ENCODE results near the gene AFAP1L1. TPM values are rescaled to one million over a fixed set of nuclear protein-coding genes. Genes with fewer than 3 reads are reported as not detected.

The AFAP1L1 gene
- total and polyA plus RNA-seq, 7 experiments from 2014 or later: 0.08 to 1.1 (median 0.49) TPM; not detected in 2

DNA sequence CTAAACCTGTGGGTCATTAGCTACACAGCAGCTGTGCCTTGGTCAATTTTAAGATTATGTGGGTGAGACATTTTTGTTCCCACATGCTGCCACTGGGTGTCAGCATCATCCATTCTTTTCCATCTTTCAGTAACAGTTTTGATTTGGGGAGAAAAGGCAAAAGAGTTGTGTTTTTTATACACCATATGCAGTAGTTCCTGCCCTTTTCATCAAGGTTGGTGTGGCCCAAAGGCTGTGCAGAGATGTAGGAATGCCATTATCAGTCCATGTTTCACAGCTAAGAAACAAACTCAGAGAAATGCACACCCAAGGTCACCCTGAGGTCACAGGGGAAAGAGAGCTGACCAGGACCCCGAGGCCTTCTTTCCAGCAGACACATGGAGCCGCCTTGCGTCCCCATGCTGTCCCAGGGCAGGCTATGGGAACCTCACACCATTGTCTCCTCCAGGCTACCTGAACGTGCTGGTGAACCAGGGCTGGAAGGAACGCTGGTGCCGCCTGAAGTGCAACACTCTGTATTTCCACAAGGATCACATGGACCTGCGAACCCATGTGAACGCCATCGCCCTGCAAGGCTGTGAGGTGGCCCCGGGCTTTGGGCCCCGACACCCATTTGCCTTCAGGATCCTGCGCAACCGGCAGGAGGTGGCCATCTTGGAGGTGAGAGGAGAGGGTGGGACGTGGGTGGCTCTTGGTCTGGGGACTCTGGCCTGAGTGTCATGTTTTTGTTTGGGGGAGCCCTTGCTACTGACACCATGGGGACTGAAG, 45.8 kb downstream of the AFAP1L1 start:
- ATAC-seq: peak; percentile 77

DNA sequence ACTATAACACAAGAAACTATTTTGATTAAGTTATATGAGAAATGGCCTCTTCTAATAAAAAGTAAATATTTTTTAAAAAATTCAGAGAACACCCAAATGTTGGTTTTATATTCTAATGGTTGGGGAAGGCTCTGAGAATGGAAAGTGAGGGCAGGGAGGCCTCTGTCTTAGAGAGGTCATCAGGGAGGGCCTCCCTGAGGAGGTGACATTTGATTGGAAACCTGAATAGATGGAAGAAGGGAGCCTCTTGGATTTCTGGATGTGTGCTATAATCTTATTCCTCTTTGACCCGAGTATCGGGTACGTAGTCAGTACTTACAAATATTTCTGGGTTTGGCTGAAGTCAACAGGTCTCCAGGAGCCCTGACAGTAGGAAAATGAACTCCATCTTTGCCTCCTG, 47.5 kb downstream of the AFAP1L1 start:
- no peak for DNase-seq
- no peaks in the 10 kb centered on the region for H3K27me3 ChIP-seq (ENCODE audit: control insufficient read depth in 2 of 2, insufficient read depth in 2 of 2, low read length in 2 of 2)

More for the DNA sequence above, 45.8 kb downstream of the AFAP1L1 start:
- H3K36me3 Mint-ChIP-seq: peaks cover 0 to 4% (median 0%) of the 10 kb centered on the region in 5 donors
- H3K9me3 ChIP-seq (ENCODE audit: control insufficient read depth in 2 of 3, low read length in 3 of 3): no peaks in the 10 kb centered on the region
- POLR2A ChIA-PET: interaction anchor here (0.6 to 1.5 kb wide), 5 partner anchors 15 to 55 kb away, joined by 3 to 5 read pairs (median 3); no protein-coding TSS in a partner anchor
- H3K4me1 ChIP-seq (ENCODE audit: control insufficient read depth in 2 of 2, insufficient read depth in 2 of 2, low read length in 2 of 2): peaks cover 0 to 3% of the 10 kb centered on the region in 2 donors
- no peaks in the 10 kb centered on the region for H3K9me3 Mint-ChIP-seq
- no peaks in the 10 kb centered on the region for H3K27me3 ChIP-seq (ENCODE audit: control insufficient read depth in 2 of 2, insufficient read depth in 2 of 2, low read length in 2 of 2)
- intact Hi-C loops (cut with micrococcal nuclease): loop anchor here (1.0 to 5.0 kb wide), 7 partner anchors 28 to 247 kb away; partner anchors contain the start of gene GRPEL2 (in 1 of the 2)
- H3K4me3 Mint-ChIP-seq: no peak overlapping the region
- H3K27ac Mint-ChIP-seq: peak overlapping the region in 1 of 9 donors; percentile 4
- H3K4me3 ChIP-seq (ENCODE audit: low read length): no peak overlapping the region
- H3K27ac ChIP-seq (ENCODE audit: low read depth, low read length): no peak overlapping the region
- no peaks in the 10 kb centered on the region for H3K27me3 Mint-ChIP-seq
- DNase-seq: peak in 7 of 9 donors; percentile 18 to 66 (median 57)
- CTCF ChIA-PET: interaction anchor here (0.7 to 9.8 kb wide), 19 partner anchors 10 to 247 kb away, joined by 3 to 147 read pairs (median 4); partner anchors contain the start of gene PCYOX1L
- H3K36me3 ChIP-seq (ENCODE audit: control insufficient read depth in 2 of 3, insufficient read depth in 3 of 3, low read length in 3 of 3): no peaks in the 10 kb centered on the region
- peaks cover 0 to 5% (median 4%) of the 10 kb centered on the region in 7 donors for H3K4me1 Mint-ChIP-seq

DNA sequence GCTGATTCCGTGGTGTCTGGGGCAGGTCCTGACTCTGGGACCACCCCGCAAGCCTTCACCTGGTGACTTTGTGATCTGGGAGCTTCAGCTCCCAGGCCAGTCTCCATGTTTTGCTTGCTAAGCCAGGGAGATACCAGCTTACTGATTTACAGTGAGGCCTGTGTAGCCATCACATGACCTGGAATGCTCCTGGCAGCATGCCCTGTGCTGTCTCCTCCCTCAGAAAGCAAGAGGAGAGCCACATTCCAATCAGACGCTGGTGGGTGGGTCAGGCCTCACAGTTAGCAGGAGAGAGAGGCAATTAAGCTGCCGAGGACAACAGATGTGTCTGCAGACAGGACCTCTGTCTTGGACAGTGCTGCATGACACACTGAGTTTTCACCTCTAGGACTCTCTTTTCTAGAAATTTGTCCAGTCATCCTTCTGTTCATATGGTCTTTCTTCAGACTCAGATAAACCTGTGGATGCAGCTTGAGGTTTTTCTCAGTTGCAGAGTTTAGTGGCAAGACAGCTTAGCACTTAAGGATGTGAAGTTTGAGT, 49.2 kb downstream of the AFAP1L1 start:
- H3K9me3 Mint-ChIP-seq: peaks cover 0 to 5% (median 0%) of the 10 kb centered on the region in 11 donors
- POLR2A ChIA-PET: interaction anchor here (0.9 to 1.8 kb wide), 4 partner anchors 12 to 48 kb away, joined by 3 to 7 read pairs (median 4); partner anchors contain the start of genes GRPEL2 and PCYOX1L
- ATAC-seq (no peak), DNase-seq (no peak)
- peaks cover 0 to 3% of the 10 kb centered on the region in 2 donors for H3K4me1 ChIP-seq (ENCODE audit: control insufficient read depth in 2 of 2, insufficient read depth in 2 of 2, low read length in 2 of 2)
- H3K9me3 ChIP-seq (ENCODE audit: control insufficient read depth in 2 of 3, low read length in 3 of 3): no peaks in the 10 kb centered on the region
- no peak overlapping the region for H3K4me3 Mint-ChIP-seq
- H3K27ac Mint-ChIP-seq: no peak overlapping the region
- intact Hi-C loops (cut with micrococcal nuclease): no loop called here
- H3K4me3 ChIP-seq (ENCODE audit: low read length): no peak overlapping the region
- H3K27me3 ChIP-seq (ENCODE audit: control insufficient read depth in 2 of 2, insufficient read depth in 2 of 2, low read length in 2 of 2): no peaks in the 10 kb centered on the region
- H3K4me1 Mint-ChIP-seq: peaks cover 0 to 5% (median 4%) of the 10 kb centered on the region in 7 donors
- H3K27me3 Mint-ChIP-seq: no peaks in the 10 kb centered on the region
- no peak overlapping the region for H3K27ac ChIP-seq (ENCODE audit: low read depth, low read length)
- CTCF ChIA-PET: interaction anchor here (0.6 to 9.8 kb wide), 5 partner anchors 11 to 61 kb away, joined by 3 to 147 read pairs (median 5); no protein-coding TSS in a partner anchor
- H3K36me3 ChIP-seq (ENCODE audit: control insufficient read depth in 2 of 3, insufficient read depth in 3 of 3, low read length in 3 of 3): no peaks in the 10 kb centered on the region
- H3K36me3 Mint-ChIP-seq: peaks cover 0 to 18% (median 7%) of the 10 kb centered on the region in 5 donors

More for the DNA sequence above, 47.5 kb downstream of the AFAP1L1 start:
- ChIA-PET POLR2A (no interaction called here), CTCF (interaction anchor here (0.6 to 9.8 kb wide), 7 partner anchors 10 to 63 kb away, joined by 3 to 147 read pairs (median 4); no protein-coding TSS in a partner anchor)
- Mint-ChIP-seq H3K27me3 (no peaks in the 10 kb centered on the region), H3K9me3 (no peaks in the 10 kb centered on the region), H3K4me3 (no peak overlapping the region), H3K27ac (no peak overlapping the region), H3K4me1 (peaks cover 0 to 5% (median 4%) of the 10 kb centered on the region in 7 donors), H3K36me3 (peaks cover 0 to 11% (median 0%) of the 10 kb centered on the region in 5 donors)
- Histone ChIP-seq H3K36me3 (ENCODE audit: control insufficient read depth in 2 of 3, insufficient read depth in 3 of 3, low read length in 3 of 3) (no peaks in the 10 kb centered on the region), H3K4me3 (ENCODE audit: low read length) (no peak overlapping the region), H3K9me3 (ENCODE audit: control insufficient read depth in 2 of 3, low read length in 3 of 3) (no peaks in the 10 kb centered on the region), H3K27ac (ENCODE audit: low read depth, low read length) (no peak overlapping the region), H3K4me1 (ENCODE audit: control insufficient read depth in 2 of 2, insufficient read depth in 2 of 2, low read length in 2 of 2) (peaks cover 0 to 3% of the 10 kb centered on the region in 2 donors)
- intact Hi-C loops (cut with micrococcal nuclease): loop anchor here in 1 of 2 donors (5.0 kb wide), 1 partner anchor 243 kb away; no protein-coding TSS in a partner anchor
- no peak for ATAC-seq

DNA sequence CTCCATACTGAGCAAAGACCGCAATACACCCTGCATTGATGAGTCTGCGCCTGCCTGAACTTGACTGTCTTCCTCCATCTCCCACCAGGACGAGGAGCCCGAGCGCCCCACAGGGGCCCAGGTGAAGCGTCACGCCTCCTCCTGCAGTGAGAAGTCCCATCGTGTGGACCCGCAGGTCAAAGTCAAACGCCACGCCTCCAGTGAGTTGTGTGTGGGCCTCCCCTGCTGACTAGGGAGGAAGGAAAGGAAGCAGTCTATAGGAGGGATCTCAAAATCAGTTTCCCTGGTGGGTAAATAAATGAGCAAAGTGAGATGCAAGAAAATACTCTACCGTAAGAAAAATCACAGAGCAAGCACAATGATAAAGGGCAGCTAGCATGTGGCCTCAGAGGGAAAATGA, 50.9 kb downstream of the AFAP1L1 start:
- Mint-ChIP-seq H3K9me3 (peaks cover 0 to 7% (median 0%) of the 10 kb centered on the region in 11 donors), H3K4me1 (peaks cover 0 to 4% (median 0%) of the 10 kb centered on the region in 7 donors), H3K27ac (no peak overlapping the region), H3K4me3 (no peak overlapping the region), H3K36me3 (peaks cover 0 to 23% (median 7%) of the 10 kb centered on the region in 5 donors), H3K27me3 (no peaks in the 10 kb centered on the region)
- H3K9me3 ChIP-seq (ENCODE audit: control insufficient read depth in 2 of 3, low read length in 3 of 3): no peaks in the 10 kb centered on the region
- H3K27me3 ChIP-seq (ENCODE audit: control insufficient read depth in 2 of 2, insufficient read depth in 2 of 2, low read length in 2 of 2): no peaks in the 10 kb centered on the region
- POLR2A ChIA-PET: interaction anchor here (2.0 kb wide), 1 partner anchor 229 kb away, joined by 6 read pairs; the partner anchor contains the start of gene CSNK1A1
- no peaks in the 10 kb centered on the region for H3K36me3 ChIP-seq (ENCODE audit: control insufficient read depth in 2 of 3, insufficient read depth in 3 of 3, low read length in 3 of 3)
- DNase-seq: no peak
- CTCF ChIA-PET: interaction anchor here (0.5 to 3.5 kb wide), 3 partner anchors 31 to 844 kb away, joined by 3 to 18 read pairs (median 3); partner anchors contain the start of gene CDX1
- no peak overlapping the region for H3K27ac ChIP-seq (ENCODE audit: low read depth, low read length)
- no peak overlapping the region for H3K4me3 ChIP-seq (ENCODE audit: low read length)
- intact Hi-C loops (cut with micrococcal nuclease): no loop called here
- H3K4me1 ChIP-seq (ENCODE audit: control insufficient read depth in 2 of 2, insufficient read depth in 2 of 2, low read length in 2 of 2): peaks cover 0 to under 1% of the 10 kb centered on the region in 2 donors
- no peak for ATAC-seq

DNA sequence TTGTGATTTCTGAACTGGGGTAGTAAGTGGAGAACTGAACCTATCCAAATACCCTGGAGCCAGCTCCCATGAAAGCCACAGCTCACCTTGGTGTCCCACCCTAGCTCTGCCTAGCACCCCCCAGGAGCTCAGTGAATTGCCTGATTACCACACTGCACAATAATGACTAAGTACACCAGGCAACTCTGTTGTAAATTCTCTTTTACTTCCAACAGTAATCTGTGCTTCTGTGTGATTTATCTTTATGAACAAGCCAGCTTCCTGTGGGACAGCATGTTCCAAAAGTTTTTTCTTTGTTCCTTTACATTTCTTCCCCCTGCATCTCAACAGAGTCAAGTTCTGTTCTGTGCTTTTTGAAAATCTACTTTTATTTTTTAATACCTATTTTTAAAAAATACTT, 51.6 kb downstream of the AFAP1L1 start:
- Mint-ChIP-seq H3K27ac (no peak overlapping the region), H3K4me3 (no peak overlapping the region), H3K9me3 (peaks cover 0 to 7% (median 0%) of the 10 kb centered on the region in 11 donors), H3K36me3 (peaks cover 0 to 23% (median 7%) of the 10 kb centered on the region in 5 donors), H3K27me3 (no peaks in the 10 kb centered on the region), H3K4me1 (peaks cover 0 to 4% (median 0%) of the 10 kb centered on the region in 7 donors)
- H3K4me3 ChIP-seq (ENCODE audit: low read length): no peak overlapping the region
- no peak for DNase-seq
- no peaks in the 10 kb centered on the region for H3K4me1 ChIP-seq (ENCODE audit: control insufficient read depth in 2 of 2, insufficient read depth in 2 of 2, low read length in 2 of 2)
- no peaks in the 10 kb centered on the region for H3K9me3 ChIP-seq (ENCODE audit: control insufficient read depth in 2 of 3, low read length in 3 of 3)
- POLR2A ChIA-PET: interaction anchor here (1.1 to 2.0 kb wide), 3 partner anchors 22 to 228 kb away, joined by 4 to 6 read pairs (median 4); partner anchors contain the start of genes CSNK1A1 and GRPEL2
- no peaks in the 10 kb centered on the region for H3K36me3 ChIP-seq (ENCODE audit: control insufficient read depth in 2 of 3, insufficient read depth in 3 of 3, low read length in 3 of 3)
- CTCF ChIA-PET: interaction anchor here (0.7 to 3.5 kb wide), 3 partner anchors 8 to 45 kb away, joined by 3 to 18 read pairs (median 13); no protein-coding TSS in a partner anchor
- intact Hi-C loops (cut with micrococcal nuclease): no loop called here
- no peak for ATAC-seq
- no peak overlapping the region for H3K27ac ChIP-seq (ENCODE audit: low read depth, low read length)
- no peaks in the 10 kb centered on the region for H3K27me3 ChIP-seq (ENCODE audit: control insufficient read depth in 2 of 2, insufficient read depth in 2 of 2, low read length in 2 of 2)

DNA sequence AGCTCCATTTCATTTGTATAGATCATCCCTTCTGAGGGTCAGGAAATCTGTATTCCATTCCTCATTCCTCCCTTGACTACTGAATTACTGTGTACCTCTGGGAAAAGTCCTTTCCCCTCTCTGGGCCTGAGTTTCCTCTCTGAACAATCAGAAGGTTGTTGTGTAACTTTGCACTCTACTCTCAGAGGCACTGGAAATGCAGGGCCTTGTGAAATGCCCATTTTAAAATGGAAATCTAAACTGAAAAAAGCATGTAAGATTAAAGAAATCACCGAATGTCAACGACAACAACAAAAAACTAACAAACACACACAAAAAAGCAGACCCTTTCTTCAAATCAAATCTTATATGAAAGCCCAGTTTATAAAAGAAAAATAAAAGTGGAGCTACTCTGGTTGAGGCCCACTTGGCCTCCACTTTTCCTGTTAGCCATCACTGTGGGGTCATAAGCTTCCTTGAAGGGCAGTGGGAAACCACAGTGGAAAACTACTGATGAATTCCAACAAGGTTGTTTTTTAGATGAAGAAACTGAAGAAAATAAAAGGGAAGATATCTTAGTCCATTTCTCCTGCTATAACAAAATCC, 52.1 kb downstream of the AFAP1L1 start:
- no peak for DNase-seq
- Histone ChIP-seq H3K4me3 (ENCODE audit: low read length) (no peak overlapping the region), H3K4me1 (ENCODE audit: control insufficient read depth in 2 of 2, insufficient read depth in 2 of 2, low read length in 2 of 2) (no peaks in the 10 kb centered on the region), H3K9me3 (ENCODE audit: control insufficient read depth in 2 of 3, low read length in 3 of 3) (no peaks in the 10 kb centered on the region), H3K27me3 (ENCODE audit: control insufficient read depth in 2 of 2, insufficient read depth in 2 of 2, low read length in 2 of 2) (no peaks in the 10 kb centered on the region), H3K36me3 (ENCODE audit: control insufficient read depth in 2 of 3, insufficient read depth in 3 of 3, low read length in 3 of 3) (no peaks in the 10 kb centered on the region), H3K27ac (ENCODE audit: low read depth, low read length) (no peak overlapping the region)
- intact Hi-C loops (cut with micrococcal nuclease): no loop called here
- ATAC-seq: no peak
- H3K9me3 Mint-ChIP-seq: peaks cover 0 to 7% (median 0%) of the 10 kb centered on the region in 11 donors
- peaks cover 0 to 4% (median 0%) of the 10 kb centered on the region in 7 donors for H3K4me1 Mint-ChIP-seq
- no peaks in the 10 kb centered on the region for H3K27me3 Mint-ChIP-seq
- no peak overlapping the region for H3K27ac Mint-ChIP-seq
- ChIA-PET POLR2A (interaction anchor here (1.1 to 2.0 kb wide), 3 partner anchors 21 to 228 kb away, joined by 4 to 6 read pairs (median 4); partner anchors contain the start of genes CSNK1A1 and GRPEL2), CTCF (interaction anchor here (2.7 to 3.5 kb wide), 2 partner anchors 9 to 45 kb away, joined by 13 to 18 read pairs; no protein-coding TSS in a partner anchor)
- H3K4me3 Mint-ChIP-seq: no peak overlapping the region
- H3K36me3 Mint-ChIP-seq: peaks cover 0 to 23% (median 7%) of the 10 kb centered on the region in 5 donors

All from naive thymus-derived CD4-positive, alpha-beta T cell (primary cell).